AG04449 (cell line): Measurements from ENCODE around the gene EIF4G3.

Experiments used
- CTCF ChIA-PET: fragments of 350-600 bp; formaldehyde crosslinking; extraction: SDS; loops from one replicate; lab custom pipeline; 2021; ENCODE audit warnings: antibody characterized with exemption; lab: Yijun Ruan, JAX
- POLR2A ChIA-PET: fragments of 400-600, 350-600 bp; formaldehyde crosslinking; extraction: SDS; loops from one replicate; lab custom pipeline; 2020; ENCODE audit warnings: antibody characterized with exemption, inconsistent platforms; lab: Yijun Ruan, JAX
- DNase-seq: peaks from one replicate; pipeline ENCODE4 v3.0.0-alpha.2; 2010; ENCODE audit warnings: low read depth, low spot score
- H3K4me3 ChIP-seq: 2 replicates; pipeline ENCODE4 v1.5.1; 2011; ENCODE audit warnings: low read depth, mild to moderate bottlenecking, control low read depth, low read length
- TF ChIP-seq, protein P1 (sequence below): IDR thresholded peaks from one replicate; pipeline ENCODE4 v1.5.1; 2011; ENCODE audit warnings: mild to moderate bottlenecking, moderate library complexity, low read length, control low read depth, inconsistent platforms; ENCODE audit not compliant: insufficient read depth; ENCODE audit errors: missing control alignments

The EIF4G3 gene

GRCh38 chr1:21020151-21020550 is 156.5 kb downstream of the EIF4G3 start:
- no peak for DNase-seq
- CTCF ChIA-PET = no interaction called here
- TF ChIP-seq, protein P1, sequence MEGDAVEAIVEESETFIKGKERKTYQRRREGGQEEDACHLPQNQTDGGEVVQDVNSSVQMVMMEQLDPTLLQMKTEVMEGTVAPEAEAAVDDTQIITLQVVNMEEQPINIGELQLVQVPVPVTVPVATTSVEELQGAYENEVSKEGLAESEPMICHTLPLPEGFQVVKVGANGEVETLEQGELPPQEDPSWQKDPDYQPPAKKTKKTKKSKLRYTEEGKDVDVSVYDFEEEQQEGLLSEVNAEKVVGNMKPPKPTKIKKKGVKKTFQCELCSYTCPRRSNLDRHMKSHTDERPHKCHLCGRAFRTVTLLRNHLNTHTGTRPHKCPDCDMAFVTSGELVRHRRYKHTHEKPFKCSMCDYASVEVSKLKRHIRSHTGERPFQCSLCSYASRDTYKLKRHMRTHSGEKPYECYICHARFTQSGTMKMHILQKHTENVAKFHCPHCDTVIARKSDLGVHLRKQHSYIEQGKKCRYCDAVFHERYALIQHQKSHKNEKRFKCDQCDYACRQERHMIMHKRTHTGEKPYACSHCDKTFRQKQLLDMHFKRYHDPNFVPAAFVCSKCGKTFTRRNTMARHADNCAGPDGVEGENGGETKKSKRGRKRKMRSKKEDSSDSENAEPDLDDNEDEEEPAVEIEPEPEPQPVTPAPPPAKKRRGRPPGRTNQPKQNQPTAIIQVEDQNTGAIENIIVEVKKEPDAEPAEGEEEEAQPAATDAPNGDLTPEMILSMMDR = no peak
- POLR2A ChIA-PET = no interaction called here
- no peak overlapping the region for H3K4me3 ChIP-seq

GRCh38 chr1:21018673-21019072 is 158.0 kb downstream of the EIF4G3 start:
- POLR2A ChIA-PET = interaction anchor here (0.7 kb wide), 1 partner anchor 120 kb away, joined by 3 read pairs; no protein-coding TSS in a partner anchor

GRCh38 chr1:21013510-21013909 is 163.2 kb downstream of the EIF4G3 start:
- no peak overlapping the region for H3K4me3 ChIP-seq
- ChIA-PET CTCF (interaction anchor here (1.0 kb wide), 1 partner anchor 182 kb away, joined by 3 read pairs; no protein-coding TSS in a partner anchor), POLR2A (no interaction called here)
- TF ChIP-seq, protein P1 = no peak
- DNase-seq = no peak

More at GRCh38 chr1:21018673-21019072, 158.0 kb downstream of the EIF4G3 start:
- CTCF ChIA-PET = interaction anchor here (0.9 to 1.3 kb wide), 3 partner anchors 12 to 176 kb away, joined by 3 read pairs; no protein-coding TSS in a partner anchor
- TF ChIP-seq, protein P1 = no peak
- no peak for DNase-seq
- H3K4me3 ChIP-seq = no peak overlapping the region

DNA sequence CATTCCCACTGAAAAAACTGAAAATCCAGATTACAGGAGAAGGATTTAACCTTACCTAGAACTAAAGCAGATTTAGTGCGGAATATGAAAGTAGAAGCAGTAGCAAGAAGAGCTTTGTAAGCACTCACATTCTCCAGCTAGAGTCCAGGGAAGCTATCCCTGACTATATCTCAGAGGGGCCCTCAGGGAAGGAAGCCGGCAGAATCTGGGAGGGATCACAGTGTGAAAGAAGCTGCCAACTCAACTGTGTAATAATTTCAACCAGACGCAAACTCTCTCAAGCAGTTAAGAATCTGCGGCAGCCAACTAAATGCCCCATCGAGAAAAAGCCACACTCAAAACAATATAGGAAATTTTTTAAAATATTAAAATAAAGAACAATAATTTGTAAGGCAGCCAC is 163.8 kb downstream of the EIF4G3 start:
- no peak overlapping the region for H3K4me3 ChIP-seq
- TF ChIP-seq, protein P1 = no peak
- POLR2A ChIA-PET = no interaction called here
- no peak for DNase-seq
- CTCF ChIA-PET = interaction anchor here (1.0 kb wide), 1 partner anchor 182 kb away, joined by 3 read pairs; no protein-coding TSS in a partner anchor

GRCh38 chr1:21007876-21008275 is 168.8 kb downstream of the EIF4G3 start:
- TF ChIP-seq, protein P1 = no peak
- H3K4me3 ChIP-seq = no peak overlapping the region
- ChIA-PET POLR2A (no interaction called here), CTCF (no interaction called here)
- DNase-seq = no peak

- ChIA-PET POLR2A (no interaction called here), CTCF (no interaction called here)
- no peak for DNase-seq
- no peak overlapping the region for H3K4me3 ChIP-seq
- TF ChIP-seq, protein P1 = no peak
Measured at GRCh38 chr1:21005466-21006239, 171.0 kb downstream of the EIF4G3 start.
